GM21515 (cell line): Measurements from ENCODE around the gene GHITM.

Experiments used
- ATAC-seq: cut with Tn5 transposase; IDR thresholded peaks from one replicate; pipeline ENCODE4 v1.9.1; 2021; ENCODE audit not compliant: unreplicated experiment

The GHITM gene

DNA sequence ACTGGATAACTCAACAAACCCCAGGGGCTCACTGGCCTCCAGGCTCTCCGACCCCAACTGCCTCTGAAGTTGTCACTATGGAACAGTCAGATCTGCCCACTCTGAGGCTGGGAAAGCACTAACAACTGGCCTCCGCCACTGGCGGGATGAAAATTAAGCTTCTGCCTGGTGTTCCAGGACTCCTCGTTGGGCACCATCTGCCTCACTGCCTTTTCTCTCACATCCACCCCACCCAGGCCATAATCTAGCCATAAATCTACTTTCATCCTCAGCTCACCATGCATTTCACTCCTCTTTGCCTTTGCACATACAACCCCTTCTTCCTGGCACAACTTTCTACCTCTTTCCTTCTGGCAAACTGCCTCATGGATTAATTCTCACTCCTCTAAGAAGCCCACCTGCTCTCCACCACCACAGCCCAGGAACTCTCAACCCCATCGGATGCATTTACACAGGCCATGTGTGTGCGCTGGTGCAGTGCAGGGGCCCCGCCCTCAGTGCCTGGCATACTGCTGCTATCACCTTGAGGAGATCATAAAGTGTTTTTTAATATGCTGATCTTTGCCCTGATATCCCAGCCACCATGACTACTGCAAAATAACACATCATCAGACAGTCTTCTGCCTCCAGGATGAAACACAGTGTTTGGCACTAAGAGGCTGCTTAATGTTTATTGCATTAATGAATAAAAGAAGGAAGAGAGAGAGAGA, 59.1 kb downstream of the GHITM start:
- no peak for ATAC-seq

- no peak for ATAC-seq
Measured at GRCh38 chr10:84200537-84201243, 61.4 kb downstream of the GHITM start.

- no peak for ATAC-seq
Measured at GRCh38 chr10:84201244-84201606, 61.9 kb downstream of the GHITM start.

GRCh38 chr10:84201682-84202081, 62.4 kb downstream of the GHITM start:
- ATAC-seq = no peak

GRCh38 chr10:84202349-84202748, 63.0 kb downstream of the GHITM start:
- no peak for ATAC-seq
